HG02938 (cell line): ENCODE measurements around the gene ABCA4.
"Not testable (repeated sequence)": the region's sequence is repeated elsewhere in the genome, so short reads cannot be mapped to it uniquely, and the experiment has no call there.

ENCODE experiments used
- ATAC-seq: cut with Tn5 transposase; IDR thresholded peaks from one replicate; pipeline ENCODE4 v1.9.1; 2021; ENCODE audit warnings: mild to moderate bottlenecking, moderate library complexity; ENCODE audit not compliant: unreplicated experiment

Gene ABCA4

DNA sequence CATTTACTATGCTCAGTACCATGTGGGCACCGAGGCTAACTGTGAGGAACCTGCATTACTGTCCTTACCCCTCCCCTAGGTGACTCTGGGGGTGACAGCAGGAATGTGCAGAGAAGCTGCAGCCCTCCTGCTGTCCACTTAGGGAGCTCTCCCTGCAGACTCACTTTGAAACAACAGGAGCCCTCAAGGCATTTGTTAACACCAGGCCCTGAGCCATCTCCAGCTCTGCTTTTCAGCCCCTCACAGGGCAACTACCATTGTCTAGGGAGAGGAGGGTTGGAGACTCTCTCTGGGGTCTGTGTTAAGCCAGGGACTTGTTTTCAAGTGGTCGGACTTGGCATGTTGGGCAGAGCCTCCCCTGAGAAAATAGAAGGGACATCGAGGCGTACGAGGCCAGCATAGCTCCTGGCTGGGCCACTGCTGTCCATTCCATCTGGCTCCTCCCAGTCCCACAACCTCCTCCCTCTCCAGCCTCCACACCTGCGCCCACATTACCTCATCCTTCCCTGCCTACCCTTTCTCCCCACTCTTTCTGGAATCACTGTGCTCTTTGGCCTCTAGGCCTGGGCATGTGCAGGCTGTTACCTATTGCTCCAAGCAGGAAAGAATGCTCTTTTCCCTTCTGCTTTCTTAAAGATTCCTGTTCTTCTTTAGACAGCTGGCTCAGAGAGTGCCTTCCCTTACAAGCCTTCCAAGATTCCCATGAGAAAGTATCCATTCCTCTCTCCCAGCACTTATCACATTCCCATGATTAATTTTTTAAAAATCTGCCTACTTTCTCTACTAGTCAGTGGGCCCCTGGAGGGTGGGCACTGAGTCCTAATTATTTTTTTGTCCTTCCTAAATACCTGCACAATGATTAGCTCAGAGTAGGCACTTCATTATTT, 109.0 kb downstream of the ABCA4 start:
- ATAC-seq, result no peak

DNA sequence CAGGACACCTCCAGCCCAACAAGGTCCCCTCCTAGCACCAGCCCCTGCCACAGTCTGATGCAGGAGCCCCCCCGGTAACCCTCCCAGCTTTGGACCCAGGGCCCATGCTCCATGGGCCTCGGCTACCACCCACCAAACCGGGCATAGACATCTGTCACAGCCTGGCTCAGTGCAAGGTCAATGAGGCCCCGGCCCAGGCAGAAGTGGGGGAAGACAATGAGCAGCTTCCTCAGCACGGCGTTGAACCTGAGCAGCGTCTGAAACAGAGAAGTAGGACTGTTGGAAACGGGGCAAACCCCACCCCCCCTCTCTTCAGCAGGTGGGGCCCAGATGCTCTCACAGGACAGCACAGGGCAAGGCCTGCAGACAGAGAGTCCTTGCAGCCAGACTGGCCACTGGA, 109.8 kb downstream of the ABCA4 start:
- ATAC-seq, result no peak

DNA sequence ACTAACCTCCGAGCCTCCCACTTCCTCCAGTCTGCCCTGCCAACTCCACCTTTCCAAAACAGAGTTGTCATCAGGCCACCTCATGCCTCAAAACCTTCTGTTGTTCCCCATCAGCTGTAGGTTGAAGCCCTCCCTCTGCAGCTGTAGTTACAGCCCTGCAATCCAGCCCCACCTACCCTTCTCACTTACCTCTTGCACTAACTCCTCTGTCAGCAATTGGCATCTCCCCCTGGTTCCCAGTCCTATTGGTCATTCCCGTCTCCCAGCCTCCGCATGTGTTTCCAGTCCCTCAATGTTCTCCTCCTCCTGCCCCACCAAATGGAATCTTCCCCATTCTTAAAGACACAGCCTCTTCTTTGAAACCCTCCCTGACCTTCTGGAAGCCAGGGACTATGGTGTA, 111.6 kb downstream of the ABCA4 start:
- ATAC-seq, result no peak

DNA sequence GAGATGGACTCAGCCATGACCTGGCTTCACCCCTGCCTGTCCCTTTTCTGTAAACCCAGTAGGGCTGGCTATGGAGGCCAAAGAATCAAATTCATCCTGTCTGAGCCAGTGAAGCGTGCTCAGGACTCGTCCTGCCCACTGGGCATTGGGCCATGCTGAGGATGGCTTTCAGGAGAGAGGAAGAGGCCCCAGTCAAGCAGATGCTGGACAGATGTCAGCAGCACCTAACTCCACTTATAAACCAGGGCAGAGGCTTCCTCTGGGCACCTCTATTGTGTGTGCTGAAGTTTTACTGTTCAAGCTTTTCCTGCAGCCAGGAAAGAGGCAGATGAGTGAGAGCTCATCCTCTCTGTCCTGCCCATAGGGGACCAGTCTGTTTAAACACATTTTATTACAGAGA, 114.3 kb downstream of the ABCA4 start:
- ATAC-seq, result no peak

DNA sequence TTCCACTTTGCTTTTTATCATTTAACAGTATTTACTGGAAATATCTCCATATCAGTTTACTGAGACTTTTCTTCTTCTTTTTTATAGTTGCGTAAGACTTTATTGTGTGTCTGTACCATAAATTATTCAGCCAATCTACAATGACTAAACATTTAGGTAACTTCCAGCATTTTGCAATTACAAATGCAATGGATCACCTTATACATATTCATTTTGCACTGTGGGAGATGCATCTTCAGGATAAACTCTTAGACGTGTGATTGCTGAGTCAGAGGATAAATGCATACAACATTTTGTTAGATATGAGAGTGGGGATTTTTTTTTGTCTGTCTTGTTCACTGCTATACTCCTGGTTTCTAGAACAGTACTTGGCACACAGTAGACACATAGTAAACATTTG, 116.0 kb downstream of the ABCA4 start:
- ATAC-seq, result no peak

DNA sequence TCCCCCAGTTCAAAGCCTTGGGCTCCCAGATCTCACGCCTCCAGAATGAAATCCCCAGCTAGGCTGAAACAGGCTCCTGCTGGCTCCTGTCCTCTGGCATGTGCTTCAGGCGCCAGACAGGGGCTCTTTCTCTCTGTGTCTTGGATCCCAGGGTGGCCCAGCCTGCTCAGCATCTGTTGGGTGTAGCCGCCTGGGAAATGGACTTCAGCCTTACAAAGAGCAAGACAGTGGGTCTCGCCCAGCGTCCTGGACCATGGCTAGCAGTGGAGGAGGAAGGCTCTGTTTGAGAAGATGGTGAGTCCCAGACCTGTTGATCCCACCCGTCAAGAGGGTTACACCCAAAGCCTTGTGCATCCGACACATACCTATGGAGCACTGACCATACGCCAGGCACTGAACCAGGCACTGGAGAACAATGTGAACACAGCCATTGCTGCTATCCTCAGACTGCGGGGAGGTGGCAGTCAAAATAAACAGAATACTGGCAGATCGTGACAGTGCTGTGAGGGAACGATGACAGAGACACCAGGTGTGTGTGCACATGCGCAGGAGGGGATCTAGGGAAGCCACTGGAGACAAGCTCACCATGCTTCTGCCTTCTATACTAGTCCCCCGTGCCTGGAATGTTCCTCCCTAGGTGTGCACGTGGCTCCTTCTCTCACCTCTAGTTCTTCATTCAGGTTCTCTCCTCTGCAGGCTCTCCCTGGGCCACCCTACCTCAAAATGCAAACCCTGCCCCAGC, 118.7 kb downstream of the ABCA4 start:
- ATAC-seq, result no peak

DNA sequence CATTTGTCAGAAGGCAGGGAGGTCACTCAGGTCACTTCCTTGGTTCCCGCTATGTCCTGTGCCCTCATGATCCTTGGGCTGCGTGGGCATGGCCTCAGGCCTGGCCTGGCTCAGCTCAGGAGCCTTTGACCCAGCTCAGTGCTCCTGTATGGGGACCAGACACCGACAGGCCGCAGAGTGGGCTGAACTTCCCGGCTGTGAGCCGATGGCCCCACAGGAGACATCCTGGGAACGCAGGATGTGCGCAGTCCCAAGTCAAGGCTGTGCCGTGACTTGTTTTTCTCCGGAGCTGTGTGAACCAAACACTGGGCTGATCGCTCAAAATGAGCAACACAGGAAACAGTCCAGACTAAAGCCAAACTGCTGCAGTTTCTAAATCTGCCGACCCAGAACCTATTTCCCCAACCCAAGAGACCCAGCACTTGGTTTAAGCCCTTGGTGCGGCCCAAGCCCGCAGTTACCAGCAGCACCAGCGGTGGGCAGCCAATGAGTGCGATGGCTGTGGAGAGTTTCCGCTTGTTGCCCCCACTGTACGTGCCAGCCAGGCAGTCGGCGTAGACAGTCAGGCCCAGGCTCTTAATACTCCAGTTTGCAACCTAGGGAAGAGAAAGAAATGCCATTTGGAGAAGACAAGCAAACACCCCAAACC, 119.4 kb downstream of the ABCA4 start:
- ATAC-seq, result no peak

DNA sequence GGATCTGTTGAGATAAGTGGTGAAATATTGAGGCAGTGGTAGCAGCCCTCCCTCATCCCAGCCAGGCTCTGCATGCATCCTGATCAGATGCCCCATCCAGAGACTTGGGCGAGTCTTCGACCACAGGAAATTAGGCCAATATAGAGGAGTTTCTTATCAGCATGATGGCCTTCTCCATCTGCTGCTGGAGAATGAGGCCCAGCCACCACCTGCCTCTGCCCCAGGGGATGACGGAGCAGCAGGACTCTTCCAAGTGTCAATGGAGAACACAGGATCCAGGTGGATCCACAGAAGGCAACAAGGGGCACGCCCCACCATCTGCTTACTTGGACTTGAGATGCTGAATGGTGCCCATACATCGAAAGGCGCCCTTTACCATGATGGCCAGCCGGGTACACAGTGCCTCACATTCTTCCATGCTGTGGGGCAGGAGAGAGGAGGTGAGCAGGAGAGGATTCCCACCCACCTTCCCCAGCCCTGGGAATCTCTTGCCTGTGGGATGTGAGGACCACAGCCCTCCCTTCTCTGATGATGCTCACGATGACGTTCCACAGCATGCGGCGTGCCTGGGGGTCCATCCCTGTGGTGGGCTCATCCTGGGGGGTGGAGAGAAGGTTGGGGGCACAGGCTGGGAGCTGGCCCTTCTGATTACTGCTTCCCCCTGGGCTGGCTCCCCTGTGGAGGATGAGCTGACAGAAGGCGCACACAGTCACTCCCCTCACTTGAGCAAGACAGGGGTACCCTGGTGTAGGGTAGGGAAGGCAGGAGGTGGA, 120.3 kb downstream of the ABCA4 start:
- no peak for ATAC-seq

DNA sequence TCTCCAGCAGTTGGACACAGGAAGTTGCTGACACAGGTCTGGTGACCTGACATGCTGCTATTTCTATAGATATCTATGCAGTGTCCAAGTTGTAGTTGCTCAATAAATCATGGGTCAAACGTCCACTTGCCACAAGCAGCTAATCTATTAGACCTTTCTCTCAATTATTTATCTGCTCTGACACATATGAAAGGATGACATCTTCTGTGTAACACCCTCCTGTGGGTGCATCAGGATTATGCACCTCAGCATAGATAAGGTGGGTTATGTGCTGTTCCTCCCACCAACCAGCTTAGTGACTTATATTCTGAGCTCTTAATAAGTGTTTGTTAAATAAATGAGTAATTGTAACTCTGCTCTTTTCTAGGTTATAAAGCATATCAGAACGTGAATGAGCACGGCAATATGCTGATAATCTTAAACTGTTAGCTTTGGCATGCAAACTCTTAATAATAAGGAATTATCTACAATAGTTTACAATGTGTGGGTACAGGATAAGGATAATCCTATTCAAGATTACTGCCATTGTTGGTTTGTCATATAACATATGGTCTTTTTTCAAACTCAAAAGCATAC, 121.0 kb downstream of the ABCA4 start:
- ATAC-seq, result no peak

DNA sequence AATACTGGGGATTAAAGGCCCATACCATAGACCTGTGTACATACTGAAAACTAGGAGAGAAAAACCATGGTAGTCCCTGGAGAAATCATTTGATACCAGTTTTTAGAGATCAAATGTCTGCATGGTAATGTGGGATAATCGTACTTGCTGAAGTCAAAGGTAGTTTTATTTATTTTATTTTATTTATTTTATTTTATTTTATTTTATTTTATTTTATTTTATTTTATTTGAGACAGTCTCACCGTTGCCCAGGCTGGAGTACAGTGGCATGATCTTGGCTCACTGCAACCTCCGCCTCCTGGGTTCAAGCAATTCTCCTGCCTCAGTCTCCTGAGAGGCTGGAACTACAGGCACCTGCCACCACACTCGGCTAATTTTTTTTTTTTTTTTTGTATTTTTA, 122.4 kb downstream of the ABCA4 start:
- ATAC-seq, result not testable (repeated sequence)

DNA sequence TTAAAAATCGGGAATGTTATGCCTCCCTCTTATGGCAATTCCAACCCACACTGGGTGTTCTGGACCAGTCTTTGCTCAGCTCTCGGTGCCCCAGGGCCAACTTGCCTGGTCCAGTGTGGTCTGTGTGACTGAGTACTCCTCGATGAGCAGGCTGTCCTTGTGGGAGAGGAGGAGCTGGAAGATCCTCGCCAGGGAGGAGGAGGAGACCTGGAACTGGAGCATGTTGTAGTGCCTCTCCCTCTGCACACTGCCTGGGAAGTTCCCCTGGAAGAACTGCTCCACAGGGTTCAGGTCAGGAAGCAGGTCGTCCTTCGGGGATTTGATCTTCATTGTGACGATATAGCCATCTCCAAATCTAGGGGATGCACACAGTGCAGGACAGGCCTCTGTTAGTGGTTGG, 123.2 kb downstream of the ABCA4 start:
- no peak for ATAC-seq

DNA sequence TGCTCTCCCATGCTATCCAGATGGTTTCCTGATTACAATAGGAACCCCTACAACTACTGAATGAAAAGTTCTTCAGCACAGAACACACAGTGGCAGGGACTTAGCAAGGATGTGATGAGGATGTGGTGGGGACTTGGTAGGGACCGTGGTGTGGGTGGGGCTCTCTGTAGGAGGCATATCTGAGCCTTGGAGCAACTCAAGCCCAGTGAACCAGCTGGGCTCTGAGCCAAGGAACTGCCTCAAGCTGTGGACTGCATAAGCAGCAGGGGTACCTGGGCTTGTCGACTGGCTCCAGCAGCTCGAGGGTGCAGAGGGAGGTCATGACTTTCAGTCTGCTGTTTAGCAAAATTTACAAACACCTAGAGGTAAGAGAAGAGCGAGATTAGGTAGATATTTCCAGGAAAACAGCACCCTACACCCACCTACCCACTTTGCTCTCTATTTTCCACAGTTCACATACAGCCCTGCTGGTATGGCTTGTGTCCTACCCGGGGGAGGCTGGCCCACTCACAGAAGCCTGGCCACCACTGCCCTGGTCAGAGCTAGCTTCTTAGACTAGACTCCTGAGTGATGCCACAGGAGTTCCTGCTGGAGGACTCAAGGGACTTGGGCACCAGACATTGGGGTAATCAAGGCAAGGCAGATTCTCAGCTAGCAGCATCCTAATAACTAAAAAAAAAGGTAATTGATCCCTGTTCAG, 125.0 kb downstream of the ABCA4 start:
- ATAC-seq, result no peak

DNA sequence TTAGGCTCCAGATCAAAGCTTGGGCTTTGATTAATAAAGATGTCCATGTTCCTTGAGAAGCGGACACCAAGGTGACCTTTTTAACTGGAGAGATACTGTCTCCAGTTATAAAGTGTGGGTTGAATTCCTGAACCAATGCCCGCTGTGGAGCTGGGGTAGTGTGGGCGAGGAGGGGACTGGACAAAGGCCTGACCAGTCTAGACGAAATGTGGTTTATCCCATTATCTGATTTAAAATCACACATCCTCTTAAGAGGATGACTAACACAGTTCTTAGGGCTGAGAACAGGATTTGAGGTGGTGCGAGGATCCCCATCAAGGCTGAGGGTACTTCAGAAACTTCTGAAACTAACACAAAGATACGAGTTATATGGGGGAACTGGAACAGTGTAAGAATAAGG, 127.2 kb downstream of the ABCA4 start:
- ATAC-seq, result no peak

DNA sequence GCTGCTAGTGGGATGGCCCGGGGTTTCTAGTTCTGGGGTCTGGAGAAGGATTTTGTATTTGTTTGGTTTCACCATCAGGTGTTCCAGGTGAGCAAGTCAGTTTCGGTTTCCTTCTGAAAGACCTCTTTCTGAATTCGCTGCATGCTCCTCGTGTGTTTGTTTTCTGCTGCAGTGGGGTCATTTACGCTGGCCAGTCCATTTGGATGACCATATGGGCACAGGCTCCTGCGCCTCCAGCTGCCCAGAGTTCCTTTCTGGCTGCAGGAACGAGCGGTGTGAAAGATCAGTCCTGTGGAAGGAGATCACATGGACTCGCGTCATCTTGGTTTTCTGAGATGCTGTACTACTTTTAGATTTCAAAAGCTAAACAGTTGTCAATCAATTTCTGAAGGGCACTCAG, 128.0 kb downstream of the ABCA4 start:
- no peak for ATAC-seq

DNA sequence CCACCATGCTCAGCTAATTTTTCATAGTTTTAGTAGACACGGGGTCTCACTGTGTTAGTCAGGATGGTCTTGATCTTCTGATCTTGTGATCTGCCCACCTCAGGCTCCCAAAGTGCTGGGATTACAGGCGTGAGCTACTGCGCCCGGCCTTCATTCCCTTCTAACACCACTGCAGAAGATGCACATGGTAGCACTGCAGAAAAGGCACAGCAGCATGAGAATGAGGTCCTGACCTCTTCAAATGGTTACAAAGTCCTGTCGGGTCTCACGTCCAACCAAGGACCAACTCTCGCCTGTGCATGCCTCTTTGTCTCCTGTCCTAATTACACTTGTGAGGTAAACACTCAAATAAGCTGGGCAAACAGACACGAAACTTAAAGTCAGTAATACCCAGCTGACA, 128.8 kb downstream of the ABCA4 start:
- no peak for ATAC-seq

DNA sequence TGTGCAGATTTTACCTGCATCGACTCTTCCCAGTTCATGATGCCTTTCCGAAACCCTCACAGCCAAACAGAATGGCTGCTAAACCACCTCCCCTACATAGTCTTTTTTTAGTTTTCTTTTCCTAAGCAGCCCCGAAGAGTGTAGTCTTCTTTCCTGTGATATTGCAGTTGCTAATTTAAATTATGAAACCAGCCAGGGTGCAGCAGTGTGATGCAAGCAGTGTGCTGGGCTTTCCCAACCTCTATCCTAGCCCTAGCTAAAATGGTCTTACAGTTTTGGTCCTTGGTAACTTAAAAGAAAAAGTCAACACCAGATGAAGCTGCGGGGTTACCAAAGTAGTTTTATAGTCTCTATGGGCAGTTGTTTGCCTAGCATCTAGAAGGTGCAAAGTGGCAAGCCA, 129.7 kb downstream of the ABCA4 start:
- ATAC-seq, result no peak

DNA sequence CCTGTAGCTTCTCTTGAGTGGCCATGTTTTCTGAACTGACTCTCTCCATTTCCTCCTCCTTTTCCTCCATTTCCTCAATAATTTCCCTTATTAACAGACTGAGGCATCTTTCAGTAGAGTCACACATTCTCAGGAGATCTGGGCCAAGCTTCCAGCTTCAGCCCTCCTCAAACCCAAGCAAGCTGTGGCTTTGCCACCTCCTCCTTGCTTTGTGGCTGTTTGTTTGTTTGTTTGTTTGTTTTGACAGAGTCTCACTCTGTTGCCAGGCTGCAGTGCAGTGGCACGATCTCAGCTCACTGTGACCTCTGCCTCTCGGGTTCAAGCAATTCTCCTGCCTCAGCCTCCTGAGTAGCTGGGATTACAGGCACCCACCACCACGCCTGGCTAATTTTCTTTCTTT, 130.5 kb downstream of the ABCA4 start:
- ATAC-seq, result not testable (repeated sequence)

DNA sequence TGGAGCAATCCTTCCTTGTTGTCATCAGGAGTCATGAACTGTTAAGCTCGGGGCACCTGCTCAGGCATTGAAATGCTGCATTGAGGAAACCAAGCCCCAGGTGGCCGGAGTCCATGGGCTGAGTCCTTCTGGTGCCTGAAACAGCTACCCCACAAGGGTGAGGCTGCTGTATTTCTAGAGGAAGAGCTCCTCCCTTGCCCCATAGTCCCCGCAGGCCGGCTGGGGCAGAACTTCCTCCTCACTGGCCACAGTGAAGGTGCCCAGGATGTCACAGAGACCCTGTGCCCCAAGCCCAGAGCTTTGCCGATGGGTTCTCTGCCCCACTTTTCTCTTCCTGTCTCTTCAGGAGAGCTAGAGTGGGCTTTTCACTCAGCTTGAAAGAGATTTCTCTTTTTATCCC, 130.9 kb downstream of the ABCA4 start:
- no peak for ATAC-seq

DNA sequence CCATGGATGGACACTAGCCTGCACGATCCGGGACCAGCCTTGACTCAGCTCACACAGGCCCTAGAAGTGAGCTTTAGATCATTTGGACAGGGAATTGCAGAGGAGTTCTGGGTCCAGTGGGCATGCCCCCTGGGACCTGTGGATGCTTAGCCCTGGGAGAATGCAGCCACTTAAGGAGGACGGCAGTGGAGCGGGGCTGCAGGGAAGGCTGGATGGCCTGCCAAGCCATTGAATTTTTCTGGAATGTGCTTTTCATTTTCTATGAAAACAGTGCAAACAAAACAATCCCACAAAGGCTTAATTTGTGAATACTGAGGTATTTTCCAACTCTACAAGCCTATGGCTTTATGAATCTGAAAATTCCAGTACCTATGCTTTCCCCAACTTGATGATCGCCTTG, 131.3 kb downstream of the ABCA4 start:
- no peak for ATAC-seq
